GM18873 (cell line): Measurements from ENCODE around the gene DLL4.

ENCODE experiments used
- ATAC-seq: cut with Tn5 transposase; IDR thresholded peaks from one replicate; pipeline ENCODE4 v1.9.1; 2021; ENCODE audit warnings: mild to moderate bottlenecking, moderate library complexity, moderate number of reproducible peaks; ENCODE audit not compliant: unreplicated experiment, low FRiP score

The DLL4 gene

GRCh38 chr15:40925863-40926658 lies 3.1 kb upstream of the DLL4 start:
- no peak for ATAC-seq

GRCh38 chr15:40926659-40927494 lies 2.3 kb upstream of the DLL4 start:
- no peak for ATAC-seq

GRCh38 chr15:40927495-40927872 lies 1.7 kb upstream of the DLL4 start:
- no peak for ATAC-seq

- ATAC-seq, result no peak
Measured at GRCh38 chr15:40927873-40928806, 1.0 kb upstream of the DLL4 start.

- ATAC-seq, result no peak
Measured at GRCh38 chr15:40929660-40930429, 705 bp downstream of the DLL4 start.

GRCh38 chr15:40930430-40931299 lies 1.5 kb downstream of the DLL4 start:
- ATAC-seq, result no peak

- no peak for ATAC-seq
Measured at GRCh38 chr15:40931300-40932142, 2.4 kb downstream of the DLL4 start.

GRCh38 chr15:40932156-40932555 lies 3.0 kb downstream of the DLL4 start:
- no peak for ATAC-seq

GRCh38 chr15:40932649-40933516 lies 3.7 kb downstream of the DLL4 start:
- no peak for ATAC-seq

- ATAC-seq, result no peak
Measured at GRCh38 chr15:40933517-40933902, 4.4 kb downstream of the DLL4 start.

GRCh38 chr15:40934457-40934856 lies 5.3 kb downstream of the DLL4 start:
- no peak for ATAC-seq

- no peak for ATAC-seq
Measured at GRCh38 chr15:40936234-40936708, 7.1 kb downstream of the DLL4 start.

- no peak for ATAC-seq
Measured at GRCh38 chr15:40936709-40937666, 7.8 kb downstream of the DLL4 start.

GRCh38 chr15:40937762-40938535 lies 8.8 kb downstream of the DLL4 start:
- ATAC-seq, result no peak

GRCh38 chr15:40938536-40938870 lies 9.4 kb downstream of the DLL4 start:
- ATAC-seq, result no peak
